K562 (cell line): ENCODE results near the gene RNF187. TPM values are rescaled to one million over a fixed set of nuclear protein-coding genes. Genes with fewer than 3 reads are reported as not detected.

ENCODE experiments used
- EHMT2 ChIP-seq: fragments of 450-650 bp; IDR thresholded peaks from 2 replicates; pipeline ENCODE4 v1.6.1; 2018; ENCODE audit warnings: antibody characterized with exemption
- JUN ChIP-seq, 2 experiments: sonication (generic) in 1 of 2; formaldehyde crosslinking in 1 of 2; IDR thresholded peaks; 2 replicates each; pipeline versions ENCODE4 v1.6.1 to v1.8.0; 2012 to 2022; ENCODE audit warnings: borderline replicate concordance in 2 of 2, mild to moderate bottlenecking in 2 of 2, improper control_type of control experiment in 1 of 2, low read depth in 1 of 2, low read length in 1 of 2, missing genetic modification reagents in 1 of 2
- NCOA6 ChIP-seq: fragments of 450-650 bp; IDR thresholded peaks from 2 replicates; pipeline ENCODE4 v1.6.1; 2017; ENCODE audit warnings: mild to moderate bottlenecking
- NUFIP1 ChIP-seq: fragments of 450-650 bp; IDR thresholded peaks from 2 replicates; pipeline ENCODE4 v1.6.1; 2018; ENCODE audit not compliant: partially characterized antibody
- PHF20 ChIP-seq: fragments of 450-650 bp; IDR thresholded peaks from 2 replicates; pipeline ENCODE4 v1.6.1; 2018; ENCODE audit not compliant: partially characterized antibody
- POLR2A ChIP-seq: fragments of 450-650 bp; conservative IDR thresholded peaks from 2 replicates; pipeline ENCODE4 v1.6.1; 2016
- RAD21 ChIP-seq, 2 experiments: fragments of 250-450 bp in 1 of 2; fragments of 450-650 bp in 1 of 2; sonication (Bioruptor Pico) in 1 of 2; formaldehyde crosslinking in 1 of 2; IDR thresholded peaks in 1 of 2; conservative IDR thresholded peaks in 1 of 2; 2 replicates each; pipeline versions ENCODE4 v1.4.0 to v1.8.0; 2020 to 2022; ENCODE audit warnings: mild to moderate bottlenecking in 2 of 2, moderate library complexity in 1 of 2
- ZNF184 ChIP-seq: sonication (generic); formaldehyde crosslinking; IDR thresholded peaks from 2 replicates; pipeline ENCODE4 v1.5.0; 2020; ENCODE audit warnings: missing genetic modification reagents
- ZNF589 ChIP-seq: fragments of 200-800 bp; sonication (Bioruptor generic); IDR thresholded peaks from 2 replicates; pipeline ENCODE4 v1.6.1; 2016; ENCODE audit warnings: low read depth, missing genetic modification characterization, missing compliant biosample characterization
- polyA plus RNA-seq, 8 experiments: library from polyadenylated mRNA; depleted of rRNA in 4 of 8; stranded (reverse) in 5 of 8; unstranded in 3 of 8; fragments of >200 nt; fragmentation: Nextera tagmentation in 2 of 8; fragmentation: Illumina TruSeq in 1 of 8; extraction: Ambion mirVana in 2 of 8; extraction: Trizol in 1 of 8; gene quantifications; 2 replicates each; pipeline versions ENCODE4 v1.2.1 to v1.2.3, GENCODE V29; 2011 to 2014; ENCODE audit warnings: inconsistent platforms in 1 of 8, missing spikeins in 1 of 8
- total RNA-seq, 7 experiments: library from RNA; depleted of rRNA in 6 of 7; stranded (reverse); fragments of >200 nt in 6 of 7; fragmentation: Illumina TruSeq in 2 of 7; extraction: Trizol in 2 of 7; gene quantifications; 2 replicates each; pipeline versions ENCODE4 v1.2.1 to v1.2.3, GENCODE V29; 2011 to 2021; ENCODE audit warnings: low replicate concordance in 1 of 7
- TF ChIP-seq, protein P1 (sequence below): sonication (generic); formaldehyde crosslinking; IDR thresholded peaks from 2 replicates; pipeline ENCODE4 v1.8.0; 2022; ENCODE audit warnings: missing genetic modification reagents, mild to moderate bottlenecking, moderate library complexity, borderline replicate concordance
- TF ChIP-seq, protein P2 (sequence below): fragments of 450-650 bp; IDR thresholded peaks from 2 replicates; pipeline ENCODE4 v1.6.1; 2018; ENCODE audit not compliant: partially characterized antibody
- TF ChIP-seq, protein P3 (sequence below): IDR thresholded peaks from 2 replicates; pipeline ENCODE4 v1.6.1; 2012; ENCODE audit warnings: low read depth, low read length, improper control_type of control experiment, borderline replicate concordance
- TF ChIP-seq, protein P4 (sequence below), 2 experiments: fragments of 450-650 bp in 1 of 2; IDR thresholded peaks; 2 replicates each; pipeline ENCODE4 v1.6.1; 2011 to 2017; ENCODE audit warnings: low read depth in 2 of 2, antibody characterized with exemption in 1 of 2, borderline replicate concordance in 1 of 2, low read length in 1 of 2, mild to moderate bottlenecking in 1 of 2, mixed read lengths in 1 of 2; ENCODE audit not compliant: control insufficient read depth in 1 of 2
- TF ChIP-seq, protein P5 (sequence below): fragments of 450-650 bp; IDR thresholded peaks from one replicate; pipeline ENCODE4 v1.6.1; 2018; ENCODE audit warnings: mild to moderate bottlenecking, moderate library complexity; ENCODE audit not compliant: partially characterized antibody
- TF ChIP-seq, protein P6 (sequence below): sonication (generic); formaldehyde crosslinking; IDR thresholded peaks from 2 replicates; pipeline ENCODE4 v1.8.0; 2023; ENCODE audit warnings: mild to moderate bottlenecking, missing genetic modification reagents

RNF187 gene
- total and polyA plus RNA-seq, 9 of the 15 experiments (the other 6 are each of a cell fraction or from before 2014, with no cell fraction given) = 2.3 to 119 (median 41.9) TPM

DNA sequence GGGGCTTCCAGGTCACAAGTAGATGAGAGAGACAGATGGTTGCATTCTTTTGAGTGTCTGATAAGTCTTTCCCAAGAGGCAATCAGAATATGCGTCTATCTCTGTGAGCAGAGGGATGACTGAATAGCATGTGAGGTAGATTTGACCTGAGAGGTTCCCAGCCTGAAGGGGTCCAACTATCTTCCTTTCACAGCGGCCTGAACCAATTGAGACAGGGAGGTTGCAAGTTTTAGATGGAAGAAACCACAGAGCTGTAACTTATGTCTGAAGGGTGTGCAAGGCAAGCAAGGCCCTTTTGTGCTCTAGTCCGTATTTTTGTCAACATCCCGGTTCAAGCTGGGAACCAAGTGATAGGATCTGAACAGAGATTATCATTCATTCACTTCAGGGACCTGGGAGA is 9.9 kb upstream of the RNF187 start (continued):
- TF ChIP-seq JUN (IDR thresholded peaks at IDR 0.05; ENCODE audit: borderline replicate concordance, low read depth, low read length) (no peak), JUN (CRISPR knock-in tag; IDR thresholded peaks at IDR 0.05; ENCODE audit: borderline replicate concordance) (no peak), PHF20 (no peak), NCOA6 (no peak), ZNF589 (CRISPR knock-in tag) (no peak), ZNF184 (CRISPR knock-in tag) (no peak), POLR2A (no peak), RAD21 (CRISPR knock-in tag; conservative IDR thresholded peaks at IDR 0.05 in 1 of 2, IDR thresholded peaks at IDR 0.05 in 1 of 2) (no peak), EHMT2 (0 out of 2 replicates have a peak, but pooled peaks have one; percentile 28), NUFIP1 (no peak)
- TF ChIP-seq, protein P1, sequence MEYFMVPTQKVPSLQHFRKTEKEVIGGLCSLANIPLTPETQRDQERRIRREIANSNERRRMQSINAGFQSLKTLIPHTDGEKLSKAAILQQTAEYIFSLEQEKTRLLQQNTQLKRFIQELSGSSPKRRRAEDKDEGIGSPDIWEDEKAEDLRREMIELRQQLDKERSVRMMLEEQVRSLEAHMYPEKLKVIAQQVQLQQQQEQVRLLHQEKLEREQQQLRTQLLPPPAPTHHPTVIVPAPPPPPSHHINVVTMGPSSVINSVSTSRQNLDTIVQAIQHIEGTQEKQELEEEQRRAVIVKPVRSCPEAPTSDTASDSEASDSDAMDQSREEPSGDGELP = no peak
- TF ChIP-seq, protein P2, sequence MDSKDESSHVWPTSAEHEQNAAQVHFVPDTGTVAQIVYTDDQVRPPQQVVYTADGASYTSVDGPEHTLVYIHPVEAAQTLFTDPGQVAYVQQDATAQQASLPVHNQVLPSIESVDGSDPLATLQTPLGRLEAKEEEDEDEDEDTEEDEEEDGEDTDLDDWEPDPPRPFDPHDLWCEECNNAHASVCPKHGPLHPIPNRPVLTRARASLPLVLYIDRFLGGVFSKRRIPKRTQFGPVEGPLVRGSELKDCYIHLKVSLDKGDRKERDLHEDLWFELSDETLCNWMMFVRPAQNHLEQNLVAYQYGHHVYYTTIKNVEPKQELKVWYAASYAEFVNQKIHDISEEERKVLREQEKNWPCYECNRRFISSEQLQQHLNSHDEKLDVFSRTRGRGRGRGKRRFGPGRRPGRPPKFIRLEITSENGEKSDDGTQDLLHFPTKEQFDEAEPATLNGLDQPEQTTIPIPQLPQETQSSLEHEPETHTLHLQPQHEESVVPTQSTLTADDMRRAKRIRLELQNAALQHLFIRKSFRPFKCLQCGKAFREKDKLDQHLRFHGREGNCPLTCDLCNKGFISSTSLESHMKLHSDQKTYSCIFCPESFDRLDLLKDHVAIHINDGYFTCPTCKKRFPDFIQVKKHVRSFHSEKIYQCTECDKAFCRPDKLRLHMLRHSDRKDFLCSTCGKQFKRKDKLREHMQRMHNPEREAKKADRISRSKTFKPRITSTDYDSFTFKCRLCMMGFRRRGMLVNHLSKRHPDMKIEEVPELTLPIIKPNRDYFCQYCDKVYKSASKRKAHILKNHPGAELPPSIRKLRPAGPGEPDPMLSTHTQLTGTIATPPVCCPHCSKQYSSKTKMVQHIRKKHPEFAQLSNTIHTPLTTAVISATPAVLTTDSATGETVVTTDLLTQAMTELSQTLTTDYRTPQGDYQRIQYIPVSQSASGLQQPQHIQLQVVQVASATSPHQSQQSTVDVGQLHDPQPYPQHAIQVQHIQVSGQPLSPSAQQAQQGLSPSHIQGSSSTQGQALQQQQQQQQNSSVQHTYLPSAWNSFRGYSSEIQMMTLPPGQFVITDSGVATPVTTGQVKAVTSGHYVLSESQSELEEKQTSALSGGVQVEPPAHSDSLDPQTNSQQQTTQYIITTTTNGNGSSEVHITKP = peak; percentile 98
- TF ChIP-seq, protein P3, sequence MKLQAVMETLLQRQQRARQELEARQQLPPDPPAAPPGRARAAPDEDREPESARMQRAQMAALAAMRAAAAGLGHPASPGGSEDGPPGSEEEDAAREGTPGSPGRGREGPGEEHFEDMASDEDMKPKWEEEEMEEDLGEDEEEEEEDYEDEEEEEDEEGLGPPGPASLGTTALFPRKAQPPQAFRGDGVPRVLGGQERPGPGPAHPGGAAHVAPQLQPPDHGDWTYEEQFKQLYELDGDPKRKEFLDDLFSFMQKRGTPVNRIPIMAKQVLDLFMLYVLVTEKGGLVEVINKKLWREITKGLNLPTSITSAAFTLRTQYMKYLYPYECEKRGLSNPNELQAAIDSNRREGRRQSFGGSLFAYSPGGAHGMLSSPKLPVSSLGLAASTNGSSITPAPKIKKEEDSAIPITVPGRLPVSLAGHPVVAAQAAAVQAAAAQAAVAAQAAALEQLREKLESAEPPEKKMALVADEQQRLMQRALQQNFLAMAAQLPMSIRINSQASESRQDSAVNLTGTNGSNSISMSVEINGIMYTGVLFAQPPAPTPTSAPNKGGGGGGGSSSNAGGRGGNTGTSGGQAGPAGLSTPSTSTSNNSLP = no peak
- TF ChIP-seq, protein P4, sequence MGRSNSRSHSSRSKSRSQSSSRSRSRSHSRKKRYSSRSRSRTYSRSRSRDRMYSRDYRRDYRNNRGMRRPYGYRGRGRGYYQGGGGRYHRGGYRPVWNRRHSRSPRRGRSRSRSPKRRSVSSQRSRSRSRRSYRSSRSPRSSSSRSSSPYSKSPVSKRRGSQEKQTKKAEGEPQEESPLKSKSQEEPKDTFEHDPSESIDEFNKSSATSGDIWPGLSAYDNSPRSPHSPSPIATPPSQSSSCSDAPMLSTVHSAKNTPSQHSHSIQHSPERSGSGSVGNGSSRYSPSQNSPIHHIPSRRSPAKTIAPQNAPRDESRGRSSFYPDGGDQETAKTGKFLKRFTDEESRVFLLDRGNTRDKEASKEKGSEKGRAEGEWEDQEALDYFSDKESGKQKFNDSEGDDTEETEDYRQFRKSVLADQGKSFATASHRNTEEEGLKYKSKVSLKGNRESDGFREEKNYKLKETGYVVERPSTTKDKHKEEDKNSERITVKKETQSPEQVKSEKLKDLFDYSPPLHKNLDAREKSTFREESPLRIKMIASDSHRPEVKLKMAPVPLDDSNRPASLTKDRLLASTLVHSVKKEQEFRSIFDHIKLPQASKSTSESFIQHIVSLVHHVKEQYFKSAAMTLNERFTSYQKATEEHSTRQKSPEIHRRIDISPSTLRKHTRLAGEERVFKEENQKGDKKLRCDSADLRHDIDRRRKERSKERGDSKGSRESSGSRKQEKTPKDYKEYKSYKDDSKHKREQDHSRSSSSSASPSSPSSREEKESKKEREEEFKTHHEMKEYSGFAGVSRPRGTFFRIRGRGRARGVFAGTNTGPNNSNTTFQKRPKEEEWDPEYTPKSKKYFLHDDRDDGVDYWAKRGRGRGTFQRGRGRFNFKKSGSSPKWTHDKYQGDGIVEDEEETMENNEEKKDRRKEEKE (IDR thresholded peaks at IDR 0.05; ENCODE audit: borderline replicate concordance in 1 of 2, control insufficient read depth in 1 of 2, low read depth in 2 of 2, low read length in 1 of 2) = no peak
- TF ChIP-seq, protein P5, sequence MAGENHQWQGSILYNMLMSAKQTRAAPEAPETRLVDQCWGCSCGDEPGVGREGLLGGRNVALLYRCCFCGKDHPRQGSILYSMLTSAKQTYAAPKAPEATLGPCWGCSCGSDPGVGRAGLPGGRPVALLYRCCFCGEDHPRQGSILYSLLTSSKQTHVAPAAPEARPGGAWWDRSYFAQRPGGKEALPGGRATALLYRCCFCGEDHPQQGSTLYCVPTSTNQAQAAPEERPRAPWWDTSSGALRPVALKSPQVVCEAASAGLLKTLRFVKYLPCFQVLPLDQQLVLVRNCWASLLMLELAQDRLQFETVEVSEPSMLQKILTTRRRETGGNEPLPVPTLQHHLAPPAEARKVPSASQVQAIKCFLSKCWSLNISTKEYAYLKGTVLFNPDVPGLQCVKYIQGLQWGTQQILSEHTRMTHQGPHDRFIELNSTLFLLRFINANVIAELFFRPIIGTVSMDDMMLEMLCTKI = no peak
- TF ChIP-seq, protein P6, sequence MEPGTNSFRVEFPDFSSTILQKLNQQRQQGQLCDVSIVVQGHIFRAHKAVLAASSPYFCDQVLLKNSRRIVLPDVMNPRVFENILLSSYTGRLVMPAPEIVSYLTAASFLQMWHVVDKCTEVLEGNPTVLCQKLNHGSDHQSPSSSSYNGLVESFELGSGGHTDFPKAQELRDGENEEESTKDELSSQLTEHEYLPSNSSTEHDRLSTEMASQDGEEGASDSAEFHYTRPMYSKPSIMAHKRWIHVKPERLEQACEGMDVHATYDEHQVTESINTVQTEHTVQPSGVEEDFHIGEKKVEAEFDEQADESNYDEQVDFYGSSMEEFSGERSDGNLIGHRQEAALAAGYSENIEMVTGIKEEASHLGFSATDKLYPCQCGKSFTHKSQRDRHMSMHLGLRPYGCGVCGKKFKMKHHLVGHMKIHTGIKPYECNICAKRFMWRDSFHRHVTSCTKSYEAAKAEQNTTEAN (CRISPR knock-in tag) = no peak
